ENCODE data around the gene ARID2.

Gene ARID2

GRCh38 chr12:45732936-45733335, 3.4 kb downstream of the ARID2 start:
- Histone ChIP-seq H3K4me1 (ENCODE audit: control insufficient read depth, insufficient read depth, low read length) (peaks cover 4% of the 10 kb centered on the region; the same call in 1 of the 2 replicates), H3K27ac (ENCODE audit: extremely low read depth, low read depth, low read length) (no peak overlapping the region), H3K9me3 (ENCODE audit: control insufficient read depth, insufficient read depth, low read depth, low read length) (no peaks in the 10 kb centered on the region), H3K4me3 (ENCODE audit: low read depth, low read length) (no peak overlapping the region; the same call in 1 of the 2 replicates), H3K36me3 (ENCODE audit: control insufficient read depth in 2 of 2, insufficient read depth in 1 of 2, low read length in 2 of 2) (peaks cover 6 to 29% of the 10 kb centered on the region in 2 experiments)
- TF ChIP-seq ZNF701 (tag by site-specific recombination; IDR thresholded peaks at IDR 0.05) (no peak), PRDM6 (tag by site-specific recombination; IDR thresholded peaks at IDR 0.05) (0 out of 2 replicates have a peak, but pooled peaks have one; percentile 22)
- POLR2A ChIA-PET = no interaction called here
- CTCF ChIA-PET = interaction anchor here (0.5 to 1.0 kb wide), 3 partner anchors 10 to 186 kb away, joined by 3 to 4 read pairs (median 3); no protein-coding TSS in a partner anchor

- no peaks in the 10 kb centered on the region for H3K4me1 ChIP-seq (ENCODE audit: control insufficient read depth, insufficient read depth, low read length)
- ChIA-PET POLR2A (no interaction called here), CTCF (interaction anchor here (1.0 kb wide), 1 partner anchor 249 kb away, joined by 4 read pairs; no protein-coding TSS in a partner anchor)
- no peak overlapping the region for H3K4me3 ChIP-seq (ENCODE audit: low read depth, low read length)
- no peak overlapping the region for H3K27ac ChIP-seq (ENCODE audit: extremely low read depth, low read depth, low read length)
- H3K9me3 ChIP-seq (ENCODE audit: control insufficient read depth, insufficient read depth, low read depth, low read length) = no peaks in the 10 kb centered on the region
- TF ChIP-seq ZSCAN16 (tag by site-specific recombination; IDR thresholded peaks at IDR 0.05) = no peak
- no peak for TF ChIP-seq ZNF707 (tag by site-specific recombination; IDR thresholded peaks at IDR 0.05)
- TF ChIP-seq ZNF146 (tag by site-specific recombination; IDR thresholded peaks at IDR 0.05) = no peak
- TF ChIP-seq GLI4 (tag by site-specific recombination; IDR thresholded peaks at IDR 0.05) = no peak
- no peak for TF ChIP-seq ZNF121 (tag by site-specific recombination; IDR thresholded peaks at IDR 0.05)
- no peak for TF ChIP-seq AEBP2 (tag by site-specific recombination; IDR thresholded peaks at IDR 0.05; ENCODE audit: borderline replicate concordance)
- no peak for TF ChIP-seq ZBTB8A (tag by site-specific recombination; IDR thresholded peaks at IDR 0.05)
- TF ChIP-seq BCL6B (tag by site-specific recombination; IDR thresholded peaks at IDR 0.05) = no peak
- H3K36me3 ChIP-seq (ENCODE audit: control insufficient read depth in 2 of 2, insufficient read depth in 1 of 2, low read length in 2 of 2) = peaks cover 17 to 43% of the 10 kb centered on the region in 2 experiments
These were observed 8.1 kb downstream of the ARID2 start for GRCh38 chr12:45737638-45738037.

- CTCF ChIA-PET = interaction anchor here (0.6 to 2.0 kb wide), 5 partner anchors 10 to 1558 kb away, joined by 3 to 17 read pairs (median 3); no protein-coding TSS in a partner anchor
- Histone ChIP-seq H3K4me3 (ENCODE audit: low read depth, low read length) (no peak overlapping the region), H3K27ac (ENCODE audit: extremely low read depth, low read depth, low read length) (no peak overlapping the region), H3K4me1 (ENCODE audit: control insufficient read depth, insufficient read depth, low read length) (no peaks in the 10 kb centered on the region), H3K9me3 (ENCODE audit: control insufficient read depth, insufficient read depth, low read depth, low read length) (no peaks in the 10 kb centered on the region; the same call in 1 of the 2 replicates), H3K36me3 (ENCODE audit: control insufficient read depth in 2 of 2, insufficient read depth in 1 of 2, low read length in 2 of 2) (peaks cover 10 to 25% of the 10 kb centered on the region in 2 experiments; a peak in 2 of 3 replicates)
- POLR2A ChIA-PET = interaction anchor here (0.6 to 1.5 kb wide), 2 partner anchors 13 to 21 kb away, joined by 3 read pairs; partner anchors contain the start of gene ARID2
- TF ChIP-seq GLIS2 (tag by site-specific recombination; IDR thresholded peaks at IDR 0.05) = no peak
- TF ChIP-seq ZNF350 (tag by site-specific recombination; IDR thresholded peaks at IDR 0.05) = no peak
- no peak for TF ChIP-seq ZNF366 (tag by site-specific recombination; conservative IDR thresholded peaks at IDR 0.05)
- TF ChIP-seq ZNF544 (tag by site-specific recombination; IDR thresholded peaks at IDR 0.05) = no peak
- no peak for TF ChIP-seq ZNF23 (tag by site-specific recombination; IDR thresholded peaks at IDR 0.05; ENCODE audit: borderline replicate concordance)
- TF ChIP-seq ZBTB11 (tag by site-specific recombination; conservative IDR thresholded peaks at IDR 0.05; ENCODE audit: low read depth) = no peak
- no peak for TF ChIP-seq ZBTB49 (tag by site-specific recombination; IDR thresholded peaks at IDR 0.05; ENCODE audit: low read depth)
- no peak for TF ChIP-seq ZNF354C (tag by site-specific recombination; IDR thresholded peaks at IDR 0.05; ENCODE audit: borderline replicate concordance, low read depth)
- no peak for TF ChIP-seq ZNF175 (tag by site-specific recombination; IDR thresholded peaks at IDR 0.05)
- TF ChIP-seq ZNF112 (tag by site-specific recombination; IDR thresholded peaks at IDR 0.05) = no peak
- no peak for TF ChIP-seq ZSCAN30 (tag by site-specific recombination; IDR thresholded peaks at IDR 0.05)
These were observed 13.1 kb downstream of the ARID2 start for GRCh38 chr12:45742590-45742989.

Data from HEK293 (cell line).